ENCODE measurements around the gene ACTL7B. TPM values are rescaled to one million over a fixed set of nuclear protein-coding genes. Genes with fewer than 3 reads are reported as not detected.
"Not testable (repeated sequence)": the region's sequence is repeated elsewhere in the genome, so short reads cannot be mapped to it uniquely, and the experiment has no call there.

Gene ACTL7B, protein sequence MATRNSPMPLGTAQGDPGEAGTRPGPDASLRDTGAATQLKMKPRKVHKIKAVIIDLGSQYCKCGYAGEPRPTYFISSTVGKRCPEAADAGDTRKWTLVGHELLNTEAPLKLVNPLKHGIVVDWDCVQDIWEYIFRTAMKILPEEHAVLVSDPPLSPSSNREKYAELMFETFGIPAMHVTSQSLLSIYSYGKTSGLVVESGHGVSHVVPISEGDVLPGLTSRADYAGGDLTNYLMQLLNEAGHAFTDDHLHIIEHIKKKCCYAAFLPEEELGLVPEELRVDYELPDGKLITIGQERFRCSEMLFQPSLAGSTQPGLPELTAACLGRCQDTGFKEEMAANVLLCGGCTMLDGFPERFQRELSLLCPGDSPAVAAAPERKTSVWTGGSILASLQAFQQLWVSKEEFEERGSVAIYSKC
- not detected for total RNA-seq

DNA sequence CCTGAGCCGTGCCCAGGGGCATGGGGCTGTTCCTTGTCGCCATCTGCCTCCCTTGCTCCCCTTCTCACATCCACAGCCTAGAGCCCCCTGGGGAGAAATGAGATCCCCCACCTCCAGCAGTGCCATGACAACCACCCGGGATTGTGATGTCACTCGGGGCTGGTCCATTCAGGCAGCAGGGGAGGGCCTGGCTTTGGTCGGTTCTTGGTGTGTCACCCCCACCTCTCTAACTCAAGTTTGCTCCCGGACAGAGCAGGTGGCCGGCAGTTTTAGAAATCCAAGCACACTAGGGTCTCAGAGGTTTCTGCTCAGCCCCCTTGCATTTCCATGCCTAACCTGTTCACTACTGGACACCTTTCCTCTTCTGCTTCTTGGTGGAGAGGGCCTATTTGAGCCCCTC is at the start of gene ACTL7B:
TSS of gene ACTL7B (minus strand) at position 99 of the 400 bp plus-strand sequence. CDS start at position 43, 56 bp downstream.
- DNase-seq, result no peak
- Histone ChIP-seq H3K9me3 (no peaks in the 10 kb centered on the region), H3K4me1 (peaks cover 0 to 10% (median 0%) of the 10 kb centered on the region in 3 donors), H3K36me3 (no peaks in the 10 kb centered on the region), H3K4me3 (no peak within 1 kb of the TSS), H3K27ac (no peak within 1 kb of the TSS), H3K27me3 (no peaks in the 10 kb centered on the region)
- TF ChIP-seq, protein P1, sequence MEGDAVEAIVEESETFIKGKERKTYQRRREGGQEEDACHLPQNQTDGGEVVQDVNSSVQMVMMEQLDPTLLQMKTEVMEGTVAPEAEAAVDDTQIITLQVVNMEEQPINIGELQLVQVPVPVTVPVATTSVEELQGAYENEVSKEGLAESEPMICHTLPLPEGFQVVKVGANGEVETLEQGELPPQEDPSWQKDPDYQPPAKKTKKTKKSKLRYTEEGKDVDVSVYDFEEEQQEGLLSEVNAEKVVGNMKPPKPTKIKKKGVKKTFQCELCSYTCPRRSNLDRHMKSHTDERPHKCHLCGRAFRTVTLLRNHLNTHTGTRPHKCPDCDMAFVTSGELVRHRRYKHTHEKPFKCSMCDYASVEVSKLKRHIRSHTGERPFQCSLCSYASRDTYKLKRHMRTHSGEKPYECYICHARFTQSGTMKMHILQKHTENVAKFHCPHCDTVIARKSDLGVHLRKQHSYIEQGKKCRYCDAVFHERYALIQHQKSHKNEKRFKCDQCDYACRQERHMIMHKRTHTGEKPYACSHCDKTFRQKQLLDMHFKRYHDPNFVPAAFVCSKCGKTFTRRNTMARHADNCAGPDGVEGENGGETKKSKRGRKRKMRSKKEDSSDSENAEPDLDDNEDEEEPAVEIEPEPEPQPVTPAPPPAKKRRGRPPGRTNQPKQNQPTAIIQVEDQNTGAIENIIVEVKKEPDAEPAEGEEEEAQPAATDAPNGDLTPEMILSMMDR (IDR thresholded peaks at IDR 0.05), result no peak
- TF ChIP-seq POLR2A (IDR thresholded peaks at IDR 0.05), result no peak
- 83 to 91% methylated on average over 4 to 5 of the region's 7 CpGs for WGBS, 2 donors
- intact Hi-C loops (cut with DNase I), result no loop called here

DNA sequence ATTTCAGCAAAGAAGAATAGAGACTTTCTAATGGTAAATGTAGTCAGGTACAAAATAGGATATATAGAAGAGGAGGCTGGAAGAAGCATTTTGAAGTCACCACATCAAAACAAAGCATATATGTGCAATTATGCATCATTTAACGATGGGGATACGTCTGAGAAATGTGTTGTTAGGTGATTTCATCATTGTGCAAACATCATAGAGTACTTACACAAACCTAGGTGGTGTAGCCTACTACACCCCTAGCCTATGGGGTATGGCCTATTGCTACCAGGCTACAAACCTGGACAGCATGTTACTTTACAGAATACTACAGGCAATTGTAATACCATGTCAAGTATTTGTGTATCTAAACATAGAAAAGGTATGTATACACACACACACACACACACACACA is 49.7 kb upstream of the ACTL7B start:
- Histone ChIP-seq H3K27me3 (no peaks in the 10 kb centered on the region), H3K4me3 (no peak overlapping the region), H3K9me3 (no peaks in the 10 kb centered on the region), H3K4me1 (no peaks in the 10 kb centered on the region), H3K27ac (no peak overlapping the region), H3K36me3 (peaks cover 4 to 100% (median 15%) of the 10 kb centered on the region in 3 donors)
- TF ChIP-seq, protein P1 (IDR thresholded peaks at IDR 0.05), result no peak
- TF ChIP-seq POLR2A (IDR thresholded peaks at IDR 0.05), result no peak
- intact Hi-C loops (cut with DNase I), result no loop called here
- DNase-seq, result no peak
- WGBS, 2 donors, result 69 to 76% methylated on average over 2 of the region's 2 CpGs

DNA sequence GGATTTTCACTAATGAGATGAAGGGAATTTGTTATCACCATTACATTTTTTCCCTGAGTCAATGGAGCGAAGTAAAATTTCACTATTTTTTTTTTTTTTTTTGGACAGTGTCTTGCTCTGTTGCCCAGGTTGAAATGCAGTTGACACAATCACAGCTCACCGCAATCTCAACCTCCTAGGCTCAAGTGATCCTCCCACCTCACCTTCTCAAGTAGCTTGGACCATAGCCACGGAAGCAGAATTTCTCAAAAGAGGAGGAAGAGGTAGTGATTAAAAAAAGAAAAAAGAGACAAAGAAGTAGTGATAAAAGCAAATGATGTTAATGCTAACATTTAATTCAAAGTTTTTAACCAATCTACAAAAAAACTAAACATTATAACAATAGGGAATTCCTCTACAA is 48.4 kb upstream of the ACTL7B start:
- no peak for DNase-seq
- intact Hi-C loops (cut with DNase I), result no loop called here
- 94 to 97% methylated on average over 2 of the region's 3 CpGs for WGBS, 2 donors
- Histone ChIP-seq H3K36me3 (peaks cover 4 to 100% (median 18%) of the 10 kb centered on the region in 3 donors), H3K27me3 (no peaks in the 10 kb centered on the region), H3K9me3 (no peaks in the 10 kb centered on the region), H3K27ac (no peak overlapping the region), H3K4me1 (no peaks in the 10 kb centered on the region), H3K4me3 (no peak overlapping the region)
- TF ChIP-seq, protein P1 (IDR thresholded peaks at IDR 0.05), result no peak
- TF ChIP-seq POLR2A (IDR thresholded peaks at IDR 0.05), result no peak

DNA sequence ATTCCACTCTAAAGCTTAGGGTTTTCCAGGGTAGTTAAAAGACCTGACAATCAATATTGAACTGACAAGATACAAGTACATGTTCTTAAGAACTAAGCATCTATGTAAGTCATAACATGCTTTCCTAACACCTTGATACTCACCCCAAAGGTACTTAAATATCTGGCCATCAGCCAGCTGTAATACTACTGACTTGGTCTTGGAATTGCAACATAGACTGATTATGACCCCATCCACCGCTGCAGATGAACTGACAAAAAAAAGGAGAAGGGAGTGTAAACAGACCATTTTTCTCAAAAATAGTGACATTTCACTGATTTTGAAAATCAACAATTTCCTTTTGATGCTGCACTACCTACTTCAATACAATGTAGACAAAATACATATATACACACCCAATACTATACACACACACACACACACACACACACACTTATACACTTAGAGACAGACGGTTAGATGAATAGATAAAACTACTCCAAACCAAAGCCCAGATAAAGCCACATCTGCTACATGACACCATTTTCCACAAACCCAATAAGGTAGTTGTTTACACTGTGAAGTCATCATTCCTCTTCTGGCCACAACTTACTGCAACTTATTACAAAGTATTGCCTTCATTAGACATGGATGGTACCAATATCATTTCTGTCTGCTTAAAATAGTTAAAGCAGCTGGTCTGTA is 47.8 kb upstream of the ACTL7B start:
- no peaks in the 10 kb centered on the region for H3K27me3 ChIP-seq
- 75 to 86% methylated on average over 2 of the region's 2 CpGs for WGBS, 2 donors
- H3K36me3 ChIP-seq, result peaks cover under 1 to 100% (median 22%) of the 10 kb centered on the region in 3 donors
- intact Hi-C loops (cut with DNase I), result no loop called here
- no peaks in the 10 kb centered on the region for H3K9me3 ChIP-seq
- no peaks in the 10 kb centered on the region for H3K4me1 ChIP-seq
- no peak for DNase-seq
- no peak overlapping the region for H3K4me3 ChIP-seq
- no peak overlapping the region for H3K27ac ChIP-seq
- no peak for TF ChIP-seq POLR2A (IDR thresholded peaks at IDR 0.05)
- TF ChIP-seq, protein P1 (IDR thresholded peaks at IDR 0.05), result no peak

DNA sequence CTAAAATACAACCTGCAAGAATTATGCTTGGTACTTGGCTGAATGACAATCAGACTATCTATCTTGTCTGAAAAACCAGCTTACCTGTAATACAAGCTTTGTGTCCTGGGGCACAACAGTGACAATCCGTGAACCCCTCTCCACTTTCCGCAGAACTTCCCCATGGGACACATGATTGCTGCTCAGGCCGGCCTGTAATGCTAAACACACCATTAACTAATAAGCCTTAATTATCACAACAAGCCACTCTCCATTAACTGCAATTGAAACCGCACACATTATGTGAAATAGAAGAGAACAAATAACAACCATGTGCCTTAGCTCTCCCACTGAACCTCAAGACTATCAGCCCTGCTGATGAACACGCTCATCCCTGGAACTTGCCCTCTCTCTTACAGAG is 44.4 kb upstream of the ACTL7B start:
- intact Hi-C loops (cut with DNase I), result no loop called here
- H3K27ac ChIP-seq, result no peak overlapping the region
- H3K36me3 ChIP-seq, result peaks cover 0 to 100% (median 30%) of the 10 kb centered on the region in 3 donors
- TF ChIP-seq POLR2A (IDR thresholded peaks at IDR 0.05), result no peak
- TF ChIP-seq, protein P1 (IDR thresholded peaks at IDR 0.05), result no peak
- 94 to 96% methylated on average over 5 of the region's 5 CpGs for WGBS, 2 donors
- no peaks in the 10 kb centered on the region for H3K4me1 ChIP-seq
- no peak overlapping the region for H3K4me3 ChIP-seq
- no peaks in the 10 kb centered on the region for H3K9me3 ChIP-seq
- H3K27me3 ChIP-seq, result no peaks in the 10 kb centered on the region
- DNase-seq, result no peak

DNA sequence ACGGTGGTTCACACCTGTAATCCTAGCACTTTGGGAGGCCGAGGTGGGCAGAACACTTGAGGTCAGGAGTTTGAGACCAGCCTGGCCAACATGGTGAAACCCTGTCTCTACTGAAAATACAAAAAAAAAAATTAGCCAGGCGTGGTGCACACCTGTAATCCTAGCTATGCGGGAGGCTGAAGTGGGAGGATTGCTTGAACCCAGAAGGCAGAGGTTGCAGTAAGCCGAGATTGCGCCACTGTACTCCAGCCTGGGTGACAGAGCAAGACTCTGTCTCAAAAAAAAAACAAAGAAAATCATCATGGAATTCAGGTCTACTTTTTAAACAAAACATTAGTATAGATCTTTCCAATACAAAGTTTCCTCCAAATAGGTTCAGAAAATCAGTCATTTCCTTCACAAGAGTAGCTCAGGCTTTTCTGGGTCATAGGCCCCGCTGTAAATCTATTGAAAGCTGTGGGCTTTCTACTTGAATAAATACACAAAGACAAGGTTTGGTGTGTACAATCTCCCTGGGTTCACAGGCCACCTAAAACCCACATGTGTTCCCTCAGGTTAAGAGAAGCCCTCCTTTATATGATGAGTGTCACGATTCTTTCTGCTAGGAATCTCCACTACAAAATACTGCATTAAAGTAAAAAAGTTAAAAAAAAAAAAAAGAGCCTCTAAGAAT is 43.4 kb upstream of the ACTL7B start:
- H3K27me3 ChIP-seq; DNase-seq; H3K27ac ChIP-seq; intact Hi-C loops (cut with DNase I); H3K9me3 ChIP-seq; H3K4me1 ChIP-seq; H3K4me3 ChIP-seq: not testable (repeated sequence)
- H3K36me3 ChIP-seq, result peaks cover 0 to 100% (median 35%) of the 10 kb centered on the region in 3 donors
- WGBS, 2 donors, result 88 to 93% methylated on average over 8 of the region's 8 CpGs
